ENCODE results near the gene LPCAT4. TPM values are rescaled to one million over a fixed set of nuclear protein-coding genes. Genes with fewer than 3 reads are reported as not detected.

LPCAT4 gene
- total and polyA plus RNA-seq, 9 of the 15 experiments (the other 6 are each of a cell fraction or from before 2014, with no cell fraction given), result 7.3 to 34.3 (median 14.4) TPM

DNA sequence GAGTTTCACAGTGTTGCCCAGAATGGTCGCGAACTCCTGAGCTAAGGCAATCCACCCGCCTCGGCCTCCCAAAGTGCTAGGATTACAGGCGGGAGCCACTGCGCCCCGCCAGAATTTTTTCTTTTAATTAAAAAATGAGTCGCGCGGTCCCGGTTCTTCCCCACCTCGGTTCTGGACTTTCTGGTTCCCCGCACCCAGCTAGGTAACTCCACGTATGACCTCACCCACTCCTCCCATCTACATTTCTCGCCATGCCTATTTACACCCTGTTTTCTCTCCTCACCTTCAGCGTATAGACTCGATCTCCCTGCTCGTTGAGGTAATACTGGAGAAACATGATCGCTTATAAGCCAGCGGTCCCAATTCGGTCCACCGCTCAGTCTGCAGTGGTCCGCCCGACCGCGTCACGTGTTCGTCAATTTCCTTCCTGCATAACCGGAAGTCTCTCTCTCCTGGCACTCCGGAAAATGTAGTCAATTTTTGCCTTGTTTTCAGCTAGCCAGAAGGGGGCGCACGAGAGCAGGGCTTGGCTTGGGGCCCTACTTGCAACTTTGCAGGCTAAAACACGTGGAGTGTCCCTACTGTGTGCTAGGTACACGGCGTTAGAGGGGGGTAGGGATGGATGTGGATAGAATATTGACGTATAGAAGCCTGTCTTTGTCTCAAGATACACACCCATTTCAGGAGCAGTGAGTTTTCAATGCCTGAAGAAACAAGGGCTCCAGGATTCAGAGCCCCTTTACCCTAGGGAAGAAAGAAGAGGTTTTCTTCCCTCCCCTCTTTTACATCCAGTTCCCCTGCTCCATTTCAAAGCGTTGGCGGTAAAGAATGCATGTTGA lies 24.0 kb downstream of the LPCAT4 start, which contains the start of the genes NOP10 and NUTM1 (continued):
- TF ChIP-seq, protein P1, sequence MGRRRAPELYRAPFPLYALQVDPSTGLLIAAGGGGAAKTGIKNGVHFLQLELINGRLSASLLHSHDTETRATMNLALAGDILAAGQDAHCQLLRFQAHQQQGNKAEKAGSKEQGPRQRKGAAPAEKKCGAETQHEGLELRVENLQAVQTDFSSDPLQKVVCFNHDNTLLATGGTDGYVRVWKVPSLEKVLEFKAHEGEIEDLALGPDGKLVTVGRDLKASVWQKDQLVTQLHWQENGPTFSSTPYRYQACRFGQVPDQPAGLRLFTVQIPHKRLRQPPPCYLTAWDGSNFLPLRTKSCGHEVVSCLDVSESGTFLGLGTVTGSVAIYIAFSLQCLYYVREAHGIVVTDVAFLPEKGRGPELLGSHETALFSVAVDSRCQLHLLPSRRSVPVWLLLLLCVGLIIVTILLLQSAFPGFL (CRISPR knock-in tag; IDR thresholded peaks at IDR 0.05), result no peak
- TF ChIP-seq, protein P2, sequence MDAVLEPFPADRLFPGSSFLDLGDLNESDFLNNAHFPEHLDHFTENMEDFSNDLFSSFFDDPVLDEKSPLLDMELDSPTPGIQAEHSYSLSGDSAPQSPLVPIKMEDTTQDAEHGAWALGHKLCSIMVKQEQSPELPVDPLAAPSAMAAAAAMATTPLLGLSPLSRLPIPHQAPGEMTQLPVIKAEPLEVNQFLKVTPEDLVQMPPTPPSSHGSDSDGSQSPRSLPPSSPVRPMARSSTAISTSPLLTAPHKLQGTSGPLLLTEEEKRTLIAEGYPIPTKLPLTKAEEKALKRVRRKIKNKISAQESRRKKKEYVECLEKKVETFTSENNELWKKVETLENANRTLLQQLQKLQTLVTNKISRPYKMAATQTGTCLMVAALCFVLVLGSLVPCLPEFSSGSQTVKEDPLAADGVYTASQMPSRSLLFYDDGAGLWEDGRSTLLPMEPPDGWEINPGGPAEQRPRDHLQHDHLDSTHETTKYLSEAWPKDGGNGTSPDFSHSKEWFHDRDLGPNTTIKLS (IDR thresholded peaks at IDR 0.05; ENCODE audit: borderline replicate concordance, low read depth), result peak; percentile 81; the same call in 1 of the 2 replicates
- peak; percentile 77 for TF ChIP-seq HDAC2 (IDR thresholded peaks at IDR 0.05)
- TF ChIP-seq BMI1 (IDR thresholded peaks at IDR 0.05; ENCODE audit: low read length), result no peak; the same call in 1 of the 2 replicates
- no peak for TF ChIP-seq ZNF124 (CRISPR knock-in tag; IDR thresholded peaks at IDR 0.05)
- TF ChIP-seq PURB (CRISPR knock-in tag; IDR thresholded peaks at IDR 0.05; ENCODE audit: low read depth), result no peak
- no peak for TF ChIP-seq MTA1 (IDR thresholded peaks at IDR 0.05; ENCODE audit: borderline replicate concordance)
- TF ChIP-seq ZNF830 (CRISPR knock-in tag; IDR thresholded peaks at IDR 0.05), result no peak
- TF ChIP-seq, protein P3, sequence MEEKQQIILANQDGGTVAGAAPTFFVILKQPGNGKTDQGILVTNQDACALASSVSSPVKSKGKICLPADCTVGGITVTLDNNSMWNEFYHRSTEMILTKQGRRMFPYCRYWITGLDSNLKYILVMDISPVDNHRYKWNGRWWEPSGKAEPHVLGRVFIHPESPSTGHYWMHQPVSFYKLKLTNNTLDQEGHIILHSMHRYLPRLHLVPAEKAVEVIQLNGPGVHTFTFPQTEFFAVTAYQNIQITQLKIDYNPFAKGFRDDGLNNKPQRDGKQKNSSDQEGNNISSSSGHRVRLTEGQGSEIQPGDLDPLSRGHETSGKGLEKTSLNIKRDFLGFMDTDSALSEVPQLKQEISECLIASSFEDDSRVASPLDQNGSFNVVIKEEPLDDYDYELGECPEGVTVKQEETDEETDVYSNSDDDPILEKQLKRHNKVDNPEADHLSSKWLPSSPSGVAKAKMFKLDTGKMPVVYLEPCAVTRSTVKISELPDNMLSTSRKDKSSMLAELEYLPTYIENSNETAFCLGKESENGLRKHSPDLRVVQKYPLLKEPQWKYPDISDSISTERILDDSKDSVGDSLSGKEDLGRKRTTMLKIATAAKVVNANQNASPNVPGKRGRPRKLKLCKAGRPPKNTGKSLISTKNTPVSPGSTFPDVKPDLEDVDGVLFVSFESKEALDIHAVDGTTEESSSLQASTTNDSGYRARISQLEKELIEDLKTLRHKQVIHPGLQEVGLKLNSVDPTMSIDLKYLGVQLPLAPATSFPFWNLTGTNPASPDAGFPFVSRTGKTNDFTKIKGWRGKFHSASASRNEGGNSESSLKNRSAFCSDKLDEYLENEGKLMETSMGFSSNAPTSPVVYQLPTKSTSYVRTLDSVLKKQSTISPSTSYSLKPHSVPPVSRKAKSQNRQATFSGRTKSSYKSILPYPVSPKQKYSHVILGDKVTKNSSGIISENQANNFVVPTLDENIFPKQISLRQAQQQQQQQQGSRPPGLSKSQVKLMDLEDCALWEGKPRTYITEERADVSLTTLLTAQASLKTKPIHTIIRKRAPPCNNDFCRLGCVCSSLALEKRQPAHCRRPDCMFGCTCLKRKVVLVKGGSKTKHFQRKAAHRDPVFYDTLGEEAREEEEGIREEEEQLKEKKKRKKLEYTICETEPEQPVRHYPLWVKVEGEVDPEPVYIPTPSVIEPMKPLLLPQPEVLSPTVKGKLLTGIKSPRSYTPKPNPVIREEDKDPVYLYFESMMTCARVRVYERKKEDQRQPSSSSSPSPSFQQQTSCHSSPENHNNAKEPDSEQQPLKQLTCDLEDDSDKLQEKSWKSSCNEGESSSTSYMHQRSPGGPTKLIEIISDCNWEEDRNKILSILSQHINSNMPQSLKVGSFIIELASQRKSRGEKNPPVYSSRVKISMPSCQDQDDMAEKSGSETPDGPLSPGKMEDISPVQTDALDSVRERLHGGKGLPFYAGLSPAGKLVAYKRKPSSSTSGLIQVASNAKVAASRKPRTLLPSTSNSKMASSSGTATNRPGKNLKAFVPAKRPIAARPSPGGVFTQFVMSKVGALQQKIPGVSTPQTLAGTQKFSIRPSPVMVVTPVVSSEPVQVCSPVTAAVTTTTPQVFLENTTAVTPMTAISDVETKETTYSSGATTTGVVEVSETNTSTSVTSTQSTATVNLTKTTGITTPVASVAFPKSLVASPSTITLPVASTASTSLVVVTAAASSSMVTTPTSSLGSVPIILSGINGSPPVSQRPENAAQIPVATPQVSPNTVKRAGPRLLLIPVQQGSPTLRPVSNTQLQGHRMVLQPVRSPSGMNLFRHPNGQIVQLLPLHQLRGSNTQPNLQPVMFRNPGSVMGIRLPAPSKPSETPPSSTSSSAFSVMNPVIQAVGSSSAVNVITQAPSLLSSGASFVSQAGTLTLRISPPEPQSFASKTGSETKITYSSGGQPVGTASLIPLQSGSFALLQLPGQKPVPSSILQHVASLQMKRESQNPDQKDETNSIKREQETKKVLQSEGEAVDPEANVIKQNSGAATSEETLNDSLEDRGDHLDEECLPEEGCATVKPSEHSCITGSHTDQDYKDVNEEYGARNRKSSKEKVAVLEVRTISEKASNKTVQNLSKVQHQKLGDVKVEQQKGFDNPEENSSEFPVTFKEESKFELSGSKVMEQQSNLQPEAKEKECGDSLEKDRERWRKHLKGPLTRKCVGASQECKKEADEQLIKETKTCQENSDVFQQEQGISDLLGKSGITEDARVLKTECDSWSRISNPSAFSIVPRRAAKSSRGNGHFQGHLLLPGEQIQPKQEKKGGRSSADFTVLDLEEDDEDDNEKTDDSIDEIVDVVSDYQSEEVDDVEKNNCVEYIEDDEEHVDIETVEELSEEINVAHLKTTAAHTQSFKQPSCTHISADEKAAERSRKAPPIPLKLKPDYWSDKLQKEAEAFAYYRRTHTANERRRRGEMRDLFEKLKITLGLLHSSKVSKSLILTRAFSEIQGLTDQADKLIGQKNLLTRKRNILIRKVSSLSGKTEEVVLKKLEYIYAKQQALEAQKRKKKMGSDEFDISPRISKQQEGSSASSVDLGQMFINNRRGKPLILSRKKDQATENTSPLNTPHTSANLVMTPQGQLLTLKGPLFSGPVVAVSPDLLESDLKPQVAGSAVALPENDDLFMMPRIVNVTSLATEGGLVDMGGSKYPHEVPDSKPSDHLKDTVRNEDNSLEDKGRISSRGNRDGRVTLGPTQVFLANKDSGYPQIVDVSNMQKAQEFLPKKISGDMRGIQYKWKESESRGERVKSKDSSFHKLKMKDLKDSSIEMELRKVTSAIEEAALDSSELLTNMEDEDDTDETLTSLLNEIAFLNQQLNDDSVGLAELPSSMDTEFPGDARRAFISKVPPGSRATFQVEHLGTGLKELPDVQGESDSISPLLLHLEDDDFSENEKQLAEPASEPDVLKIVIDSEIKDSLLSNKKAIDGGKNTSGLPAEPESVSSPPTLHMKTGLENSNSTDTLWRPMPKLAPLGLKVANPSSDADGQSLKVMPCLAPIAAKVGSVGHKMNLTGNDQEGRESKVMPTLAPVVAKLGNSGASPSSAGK (IDR thresholded peaks at IDR 0.05), result peak; percentile 94
- TF ChIP-seq, protein P4, sequence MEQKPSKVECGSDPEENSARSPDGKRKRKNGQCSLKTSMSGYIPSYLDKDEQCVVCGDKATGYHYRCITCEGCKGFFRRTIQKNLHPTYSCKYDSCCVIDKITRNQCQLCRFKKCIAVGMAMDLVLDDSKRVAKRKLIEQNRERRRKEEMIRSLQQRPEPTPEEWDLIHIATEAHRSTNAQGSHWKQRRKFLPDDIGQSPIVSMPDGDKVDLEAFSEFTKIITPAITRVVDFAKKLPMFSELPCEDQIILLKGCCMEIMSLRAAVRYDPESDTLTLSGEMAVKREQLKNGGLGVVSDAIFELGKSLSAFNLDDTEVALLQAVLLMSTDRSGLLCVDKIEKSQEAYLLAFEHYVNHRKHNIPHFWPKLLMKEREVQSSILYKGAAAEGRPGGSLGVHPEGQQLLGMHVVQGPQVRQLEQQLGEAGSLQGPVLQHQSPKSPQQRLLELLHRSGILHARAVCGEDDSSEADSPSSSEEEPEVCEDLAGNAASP (IDR thresholded peaks at IDR 0.05), result no peak
- peak; percentile 57; the same call in 1 of the 2 replicates for TF ChIP-seq ZNF589 (CRISPR knock-in tag; IDR thresholded peaks at IDR 0.05; ENCODE audit: low read depth)
- 0 out of 2 replicates have a peak, but pooled peaks have one; percentile 38 for TF ChIP-seq ZBTB17 (CRISPR knock-in tag; IDR thresholded peaks at IDR 0.05)

Measured in K562 (cell line).